ENCODE results near the gene STXBP5.

STXBP5 gene

GRCh38 chr6:147216915-147217314 lies 12.7 kb downstream of the STXBP5 start:
- H3K27me3 ChIP-seq (ENCODE audit: insufficient read depth, low read length): no peaks in the 10 kb centered on the region
- no peak overlapping the region for H2BK12ac ChIP-seq (ENCODE audit: low read length)
- H2BK5ac ChIP-seq (ENCODE audit: low read depth, low read length, poor library complexity): no peak overlapping the region
- no peak for DNase-seq
- no peak overlapping the region for H2AFZ ChIP-seq (ENCODE audit: insufficient read depth, low read length, poor library complexity)
- H3K36me3 ChIP-seq (ENCODE audit: control insufficient read depth in 1 of 2, insufficient read depth in 2 of 2, low read length in 2 of 2): peaks cover 3 to 7% of the 10 kb centered on the region in 2 experiments
- H3K18ac ChIP-seq (ENCODE audit: low read length): no peak overlapping the region
- H2BK120ac ChIP-seq (ENCODE audit: insufficient read depth, low read length, poor library complexity): no peak overlapping the region
- no peak overlapping the region for H3K4me2 ChIP-seq (ENCODE audit: low read length)
- no peak overlapping the region for H3K4me3 ChIP-seq (ENCODE audit: low read depth, low read length)
- H3K9me3 ChIP-seq (ENCODE audit: insufficient read depth, low read depth, low read length): no peaks in the 10 kb centered on the region
- H3K79me2 ChIP-seq (ENCODE audit: control insufficient read depth, insufficient read depth, low read length, poor library complexity): no peaks in the 10 kb centered on the region
- H3K79me1 ChIP-seq (ENCODE audit: low read length): no peaks in the 10 kb centered on the region
- no peak overlapping the region for H4K12ac ChIP-seq (ENCODE audit: low read depth, low read length)
- H3K14ac ChIP-seq (ENCODE audit: low read length): no peak overlapping the region
- no peak overlapping the region for H3K27ac ChIP-seq (ENCODE audit: low read depth, low read length)
- H3K23ac ChIP-seq (ENCODE audit: low read length): no peak overlapping the region
- H3K4me1 ChIP-seq (ENCODE audit: control insufficient read depth in 1 of 2, insufficient read depth in 2 of 2, low read length in 2 of 2): no peaks in the 10 kb centered on the region
- no peak overlapping the region for H4K8ac ChIP-seq (ENCODE audit: low read depth, low read length)
- H3K4ac ChIP-seq (ENCODE audit: low read depth, low read length): no peak overlapping the region
- no peak overlapping the region for H2AK5ac ChIP-seq (ENCODE audit: low read length)
- no peak overlapping the region for H3K9ac ChIP-seq (ENCODE audit: low read length)
- no CpG with 5 or more reads among the region's 3 CpGs for WGBS (ENCODE audit: extremely low coverage, insufficient coverage, insufficient read length)
- no peak overlapping the region for H4K91ac ChIP-seq (ENCODE audit: low read depth, low read length)

- Histone ChIP-seq H4K8ac (ENCODE audit: low read depth, low read length) (no peak overlapping the region), H3K27me3 (ENCODE audit: insufficient read depth, low read length) (no peaks in the 10 kb centered on the region)
These were observed 13.7 kb downstream of the STXBP5 start for GRCh38 chr6:147217840-147218404.

GRCh38 chr6:147218797-147219196 lies 14.6 kb downstream of the STXBP5 start:
- Histone ChIP-seq H4K12ac (ENCODE audit: low read depth, low read length) (no peak overlapping the region), H3K79me2 (ENCODE audit: control insufficient read depth, insufficient read depth, low read length, poor library complexity) (no peaks in the 10 kb centered on the region), H3K27ac (ENCODE audit: low read depth, low read length) (no peak overlapping the region), H3K4ac (ENCODE audit: low read depth, low read length) (no peak overlapping the region), H3K18ac (ENCODE audit: low read length) (no peak overlapping the region), H3K79me1 (ENCODE audit: low read length) (no peaks in the 10 kb centered on the region), H2BK12ac (ENCODE audit: low read length) (no peak overlapping the region), H2AFZ (ENCODE audit: insufficient read depth, low read length, poor library complexity) (no peak overlapping the region), H3K4me1 (ENCODE audit: control insufficient read depth in 1 of 2, insufficient read depth in 2 of 2, low read length in 2 of 2) (peaks cover 0 to 3% of the 10 kb centered on the region in 2 experiments), H4K91ac (ENCODE audit: low read depth, low read length) (no peak overlapping the region), H3K27me3 (ENCODE audit: insufficient read depth, low read length) (no peaks in the 10 kb centered on the region), H3K36me3 (ENCODE audit: control insufficient read depth in 1 of 2, insufficient read depth in 2 of 2, low read length in 2 of 2) (peaks cover 3 to 6% of the 10 kb centered on the region in 2 experiments), H3K4me2 (ENCODE audit: low read length) (no peak overlapping the region), H3K14ac (ENCODE audit: low read length) (no peak overlapping the region), H3K4me3 (ENCODE audit: low read depth, low read length) (no peak overlapping the region), H2BK5ac (ENCODE audit: low read depth, low read length, poor library complexity) (no peak overlapping the region), H3K9ac (ENCODE audit: low read length) (no peak overlapping the region), H3K9me3 (ENCODE audit: insufficient read depth, low read depth, low read length) (no peaks in the 10 kb centered on the region), H3K23ac (ENCODE audit: low read length) (no peak overlapping the region), H4K8ac (ENCODE audit: low read depth, low read length) (no peak overlapping the region), H2AK5ac (ENCODE audit: low read length) (no peak overlapping the region), H2BK120ac (ENCODE audit: insufficient read depth, low read length, poor library complexity) (no peak overlapping the region)
- WGBS (ENCODE audit: extremely low coverage, insufficient coverage, insufficient read length): no CpG with 5 or more reads among the region's 3 CpGs
- no peak for DNase-seq

More at GRCh38 chr6:147217840-147218404, 13.7 kb downstream of the STXBP5 start:
- H3K79me2 ChIP-seq (ENCODE audit: control insufficient read depth, insufficient read depth, low read length, poor library complexity): no peaks in the 10 kb centered on the region
- H3K79me1 ChIP-seq (ENCODE audit: low read length): no peaks in the 10 kb centered on the region
- H2BK120ac ChIP-seq (ENCODE audit: insufficient read depth, low read length, poor library complexity): no peak overlapping the region
- peaks cover 3 to 7% of the 10 kb centered on the region in 2 experiments for H3K36me3 ChIP-seq (ENCODE audit: control insufficient read depth in 1 of 2, insufficient read depth in 2 of 2, low read length in 2 of 2)
- H2BK5ac ChIP-seq (ENCODE audit: low read depth, low read length, poor library complexity): no peak overlapping the region
- no peaks in the 10 kb centered on the region for H3K9me3 ChIP-seq (ENCODE audit: insufficient read depth, low read depth, low read length)
- H3K4me1 ChIP-seq (ENCODE audit: control insufficient read depth in 1 of 2, insufficient read depth in 2 of 2, low read length in 2 of 2): peaks cover 0 to 3% of the 10 kb centered on the region in 2 experiments
- H3K9ac ChIP-seq (ENCODE audit: low read length): no peak overlapping the region
- no peak overlapping the region for H3K27ac ChIP-seq (ENCODE audit: low read depth, low read length)
- no peak overlapping the region for H3K4me2 ChIP-seq (ENCODE audit: low read length)
- no peak overlapping the region for H3K18ac ChIP-seq (ENCODE audit: low read length)
- no peak for DNase-seq
- H2BK12ac ChIP-seq (ENCODE audit: low read length): no peak overlapping the region
- H4K91ac ChIP-seq (ENCODE audit: low read depth, low read length): no peak overlapping the region
- H3K23ac ChIP-seq (ENCODE audit: low read length): no peak overlapping the region
- H2AK5ac ChIP-seq (ENCODE audit: low read length): no peak overlapping the region
- no peak overlapping the region for H3K14ac ChIP-seq (ENCODE audit: low read length)
- no CpG with 5 or more reads among the region's 2 CpGs for WGBS (ENCODE audit: extremely low coverage, insufficient coverage, insufficient read length)
- no peak overlapping the region for H3K4me3 ChIP-seq (ENCODE audit: low read depth, low read length)
- H4K12ac ChIP-seq (ENCODE audit: low read depth, low read length): no peak overlapping the region
- H3K4ac ChIP-seq (ENCODE audit: low read depth, low read length): no peak overlapping the region
- no peak overlapping the region for H2AFZ ChIP-seq (ENCODE audit: insufficient read depth, low read length, poor library complexity)

- no peak overlapping the region for H2BK12ac ChIP-seq (ENCODE audit: low read length)
- H2AK5ac ChIP-seq (ENCODE audit: low read length): no peak overlapping the region
- no peak overlapping the region for H3K4ac ChIP-seq (ENCODE audit: low read depth, low read length)
- no peaks in the 10 kb centered on the region for H3K79me2 ChIP-seq (ENCODE audit: control insufficient read depth, insufficient read depth, low read length, poor library complexity)
- H3K79me1 ChIP-seq (ENCODE audit: low read length): no peaks in the 10 kb centered on the region
- no peak overlapping the region for H3K4me2 ChIP-seq (ENCODE audit: low read length)
- H3K9me3 ChIP-seq (ENCODE audit: insufficient read depth, low read depth, low read length): no peaks in the 10 kb centered on the region
- no peak overlapping the region for H2BK120ac ChIP-seq (ENCODE audit: insufficient read depth, low read length, poor library complexity)
- H3K27ac ChIP-seq (ENCODE audit: low read depth, low read length): no peak overlapping the region
- no peak overlapping the region for H4K12ac ChIP-seq (ENCODE audit: low read depth, low read length)
- WGBS (ENCODE audit: extremely low coverage, insufficient coverage, insufficient read length): no CpG with 5 or more reads among the region's 1 CpG
- H4K91ac ChIP-seq (ENCODE audit: low read depth, low read length): no peak overlapping the region
- H3K14ac ChIP-seq (ENCODE audit: low read length): no peak overlapping the region
- H3K18ac ChIP-seq (ENCODE audit: low read length): no peak overlapping the region
- H4K8ac ChIP-seq (ENCODE audit: low read depth, low read length): no peak overlapping the region
- peaks cover 0 to 3% of the 10 kb centered on the region in 2 experiments for H3K4me1 ChIP-seq (ENCODE audit: control insufficient read depth in 1 of 2, insufficient read depth in 2 of 2, low read length in 2 of 2)
- no peak for DNase-seq
- peaks cover 5 to 7% of the 10 kb centered on the region in 2 experiments for H3K36me3 ChIP-seq (ENCODE audit: control insufficient read depth in 1 of 2, insufficient read depth in 2 of 2, low read length in 2 of 2)
- no peak overlapping the region for H3K23ac ChIP-seq (ENCODE audit: low read length)
- H2BK5ac ChIP-seq (ENCODE audit: low read depth, low read length, poor library complexity): no peak overlapping the region
- no peaks in the 10 kb centered on the region for H3K27me3 ChIP-seq (ENCODE audit: insufficient read depth, low read length)
- H2AFZ ChIP-seq (ENCODE audit: insufficient read depth, low read length, poor library complexity): no peak overlapping the region
- no peak overlapping the region for H3K4me3 ChIP-seq (ENCODE audit: low read depth, low read length)
- no peak overlapping the region for H3K9ac ChIP-seq (ENCODE audit: low read length)
These were observed 15.2 kb downstream of the STXBP5 start for GRCh38 chr6:147219463-147219862.
